ENCODE measurements around the gene EIF2S2.

- no peak for TF ChIP-seq CTCF (IDR thresholded peaks at IDR 0.05)
- no peak for TF ChIP-seq E2F1 (CRISPR knock-in tag; IDR thresholded peaks at IDR 0.05)
- no peak for TF ChIP-seq TCF7 (CRISPR knock-in tag; IDR thresholded peaks at IDR 0.05; ENCODE audit: low read depth)
- no peak for TF ChIP-seq CREB1 (CRISPR knock-in tag; IDR thresholded peaks at IDR 0.05)
- TF ChIP-seq NR1H2 (CRISPR knock-in tag; IDR thresholded peaks at IDR 0.05) = no peak
- TF ChIP-seq ATF6 (CRISPR knock-in tag; IDR thresholded peaks at IDR 0.05) = no peak
- TF ChIP-seq JUN (CRISPR knock-in tag; IDR thresholded peaks at IDR 0.05) = no peak
- TF ChIP-seq MAX (CRISPR knock-in tag; IDR thresholded peaks at IDR 0.05) = no peak
- TF ChIP-seq ZNF671 (CRISPR knock-in tag; IDR thresholded peaks at IDR 0.05) = no peak
- no peak for TF ChIP-seq AR (CRISPR knock-in tag; IDR thresholded peaks at IDR 0.05)
Observed at GRCh38 chr20:34066476-34067090, 45.5 kb downstream of the EIF2S2 start.

Data from WTC11 (cell line).